ENCODE results near the gene SEC61A2. TPM values are rescaled to one million over a fixed set of nuclear protein-coding genes. Genes with fewer than 3 reads are reported as not detected.
"Not testable (repeated sequence)": the region's sequence is repeated elsewhere in the genome, so short reads cannot be mapped to it uniquely, and the experiment has no call there.

SEC61A2 gene
- total RNA-seq, 8 experiments from 2014 or later: 11.8 to 38.5 (median 27.2) TPM

GRCh38 chr10:12165999-12166775 is 36.7 kb downstream of the SEC61A2 start:
- 60 to 93% (median 74%) methylated on average over 1 to 6 of the region's 6 CpGs; no CpG with 5 or more reads in 3 of the 10 experiments for WGBS, 10 experiments
- peak in 2 of 8 experiments; percentile 51 to 92 for ATAC-seq (replicated peaks in 6 of 8)
- Histone ChIP-seq H3K27ac (no peak overlapping the region), H3K4me1 (replicated peaks in 1 of 2) (no peaks in the 10 kb centered on the region), H3K4me3 (no peak overlapping the region)
- in situ Hi-C loops (cut with MboI; ENCODE audit: low pct_unique_long_range_greater_than_20kb in 2 of 9, low sequenced_read_pairs in 9 of 9, unreplicated experiment in 9 of 9): no loop called here

GRCh38 chr10:12171512-12171911 is 42.0 kb downstream of the SEC61A2 start:
- H3K27ac ChIP-seq; H3K4me1 ChIP-seq (replicated peaks in 1 of 2); in situ Hi-C loops (cut with MboI; ENCODE audit: low pct_unique_long_range_greater_than_20kb in 2 of 9, low sequenced_read_pairs in 9 of 9, unreplicated experiment in 9 of 9); H3K4me3 ChIP-seq; ATAC-seq (replicated peaks in 6 of 8): not testable (repeated sequence)
- WGBS, 10 experiments: 90 to 100% (median 96%) methylated on average over 2 to 5 of the region's 6 CpGs; no CpG with 5 or more reads in 1 of the 10 experiments

- in situ Hi-C loops (cut with MboI; ENCODE audit: low pct_unique_long_range_greater_than_20kb in 2 of 9, low sequenced_read_pairs in 9 of 9, unreplicated experiment in 9 of 9): no loop called here
- H3K4me3 ChIP-seq: no peak overlapping the region
- no peak overlapping the region for H3K27ac ChIP-seq
- no peak for ATAC-seq (replicated peaks in 6 of 8)
- peaks cover 13 to 15% of the 10 kb centered on the region in 2 donors for H3K4me1 ChIP-seq (replicated peaks in 1 of 2)
- WGBS, 10 experiments: 55 to 100% (median 89%) methylated on average over 1 to 8 of the region's 9 CpGs; no CpG with 5 or more reads in 2 of the 10 experiments
Measured at GRCh38 chr10:12177642-12178041, 48.2 kb downstream of the SEC61A2 start.

GRCh38 chr10:12179606-12180170 is 50.2 kb downstream of the SEC61A2 start:
- in situ Hi-C loops (cut with MboI; ENCODE audit: low pct_unique_long_range_greater_than_20kb in 2 of 9, low sequenced_read_pairs in 9 of 9, unreplicated experiment in 9 of 9): no loop called here
- no peak overlapping the region for H3K27ac ChIP-seq
- ATAC-seq (replicated peaks in 6 of 8): no peak
- H3K4me1 ChIP-seq (replicated peaks in 1 of 2): peaks cover 13 to 15% of the 10 kb centered on the region in 2 donors
- WGBS, 10 experiments: 80 to 100% (median 96%) methylated on average over 1 to 4 of the region's 4 CpGs
- H3K4me3 ChIP-seq: no peak overlapping the region

- H3K4me3 ChIP-seq: no peak overlapping the region
- 28 to 100% (median 70%) methylated on average over 1 to 8 of the region's 9 CpGs for WGBS, 10 experiments
- in situ Hi-C loops (cut with MboI; ENCODE audit: low pct_unique_long_range_greater_than_20kb in 2 of 9, low sequenced_read_pairs in 9 of 9, unreplicated experiment in 9 of 9): no loop called here
- no peak overlapping the region for H3K27ac ChIP-seq
- peak in 3 of 8 experiments; percentile 21 to 64 (median 54) for ATAC-seq (replicated peaks in 6 of 8)
- H3K4me1 ChIP-seq (replicated peaks in 1 of 2): peaks cover 13 to 15% of the 10 kb centered on the region in 2 donors
Measured at GRCh38 chr10:12180221-12180974, 50.9 kb downstream of the SEC61A2 start.

GRCh38 chr10:12181065-12181775 is 51.7 kb downstream of the SEC61A2 start:
- Histone ChIP-seq H3K4me1 (replicated peaks in 1 of 2) (peaks cover 13 to 15% of the 10 kb centered on the region in 2 donors), H3K27ac (no peak overlapping the region), H3K4me3 (no peak overlapping the region)
- in situ Hi-C loops (cut with MboI; ENCODE audit: low pct_unique_long_range_greater_than_20kb in 2 of 9, low sequenced_read_pairs in 9 of 9, unreplicated experiment in 9 of 9): no loop called here
- no peak for ATAC-seq (replicated peaks in 6 of 8)
- WGBS, 10 experiments: 71 to 94% (median 88%) methylated on average over 2 to 10 of the region's 13 CpGs; no CpG with 5 or more reads in 1 of the 10 experiments

DNA sequence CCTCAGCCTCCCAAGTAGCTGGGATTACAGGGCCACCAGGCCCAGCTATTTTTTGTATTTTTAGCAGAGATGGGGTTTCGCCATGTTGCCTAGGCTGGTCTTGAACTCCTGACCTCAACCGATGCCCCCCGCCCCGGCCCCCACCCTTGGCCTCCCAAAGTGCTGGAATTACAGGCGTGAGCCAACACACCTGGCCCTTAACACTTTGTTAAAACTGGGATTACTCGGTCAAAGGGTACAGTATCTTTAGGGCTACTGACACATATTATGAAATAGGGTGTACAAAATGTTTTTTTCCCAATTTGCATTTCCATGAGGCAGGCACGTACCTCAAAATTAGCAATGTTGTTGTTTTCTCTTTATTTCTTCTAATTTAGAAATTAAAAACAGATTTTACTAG is 54.7 kb downstream of the SEC61A2 start:
- ATAC-seq (replicated peaks in 6 of 8): no peak
- in situ Hi-C loops (cut with MboI; ENCODE audit: low pct_unique_long_range_greater_than_20kb in 2 of 9, low sequenced_read_pairs in 9 of 9, unreplicated experiment in 9 of 9): no loop called here
- 86 to 100% (median 98%) methylated on average over 1 to 3 of the region's 7 CpGs; no CpG with 5 or more reads in 2 of the 10 experiments for WGBS, 10 experiments

DNA sequence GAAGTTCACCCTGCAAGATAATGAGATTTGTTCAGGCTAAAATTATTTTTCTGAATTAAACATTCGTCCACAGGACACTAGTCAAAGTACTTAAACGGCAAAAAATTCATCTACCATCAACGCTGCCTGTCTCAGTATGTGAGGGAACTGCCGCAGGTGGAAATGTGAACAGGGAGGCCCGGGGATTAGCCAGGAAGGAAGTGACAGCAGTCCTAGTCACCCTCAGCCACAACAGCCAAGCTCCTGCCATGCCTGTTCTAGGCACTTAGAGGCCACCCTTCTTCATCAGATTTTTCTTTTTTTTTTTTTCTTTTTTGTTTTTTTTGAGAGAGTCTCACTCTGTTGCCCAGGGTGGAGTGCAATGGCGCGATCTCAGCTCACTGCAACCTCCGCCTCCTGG is 56.8 kb downstream of the SEC61A2 start:
- Histone ChIP-seq H3K4me1 (replicated peaks in 1 of 2) (no peaks in the 10 kb centered on the region), H3K4me3 (no peak overlapping the region), H3K27ac (no peak overlapping the region)
- no peak for ATAC-seq (replicated peaks in 6 of 8)
- in situ Hi-C loops (cut with MboI; ENCODE audit: low pct_unique_long_range_greater_than_20kb in 2 of 9, low sequenced_read_pairs in 9 of 9, unreplicated experiment in 9 of 9): no loop called here
- WGBS, 10 experiments: 79 to 93% (median 89%) methylated on average over 3 to 7 of the region's 8 CpGs; no CpG with 5 or more reads in 1 of the 10 experiments

More for the DNA sequence above, 54.7 kb downstream of the SEC61A2 start:
- Histone ChIP-seq H3K4me1 (replicated peaks in 1 of 2) (peaks cover 13 to 15% of the 10 kb centered on the region in 2 donors), H3K4me3 (no peak overlapping the region), H3K27ac (no peak overlapping the region)

GRCh38 chr10:12187321-12187905 is 57.9 kb downstream of the SEC61A2 start:
- in situ Hi-C loops (cut with MboI; ENCODE audit: low pct_unique_long_range_greater_than_20kb in 2 of 9, low sequenced_read_pairs in 9 of 9, unreplicated experiment in 9 of 9): no loop called here
- WGBS, 10 experiments: 80 to 100% (median 95%) methylated on average over 2 to 5 of the region's 5 CpGs
- no peak for ATAC-seq (replicated peaks in 6 of 8)

GRCh38 chr10:12188656-12189055 is 59.2 kb downstream of the SEC61A2 start:
- WGBS, 10 experiments: 76 to 94% (median 86%) methylated on average over 3 to 6 of the region's 6 CpGs; no CpG with 5 or more reads in 1 of the 10 experiments
- in situ Hi-C loops (cut with MboI; ENCODE audit: low pct_unique_long_range_greater_than_20kb in 2 of 9, low sequenced_read_pairs in 9 of 9, unreplicated experiment in 9 of 9): no loop called here
- no peak overlapping the region for H3K27ac ChIP-seq
- ATAC-seq (replicated peaks in 6 of 8): no peak
- no peak overlapping the region for H3K4me3 ChIP-seq
- H3K4me1 ChIP-seq (replicated peaks in 1 of 2): no peaks in the 10 kb centered on the region

More at GRCh38 chr10:12187321-12187905, 57.9 kb downstream of the SEC61A2 start:
- Histone ChIP-seq H3K4me3 (no peak overlapping the region), H3K27ac (no peak overlapping the region), H3K4me1 (replicated peaks in 1 of 2) (no peaks in the 10 kb centered on the region)

GRCh38 chr10:12189426-12189825 is 59.9 kb downstream of the SEC61A2 start:
- no peak for ATAC-seq (replicated peaks in 6 of 8)
- WGBS, 10 experiments: 87 to 100% (median 97%) methylated on average over 1 to 10 of the region's 10 CpGs; no CpG with 5 or more reads in 2 of the 10 experiments
- Histone ChIP-seq H3K27ac (no peak overlapping the region), H3K4me3 (no peak overlapping the region), H3K4me1 (replicated peaks in 1 of 2) (peaks cover 5% of the 10 kb centered on the region in 2 donors)
- in situ Hi-C loops (cut with MboI; ENCODE audit: low pct_unique_long_range_greater_than_20kb in 2 of 9, low sequenced_read_pairs in 9 of 9, unreplicated experiment in 9 of 9): no loop called here

- no peak overlapping the region for H3K4me3 ChIP-seq
- ATAC-seq (replicated peaks in 6 of 8): no peak
- in situ Hi-C loops (cut with MboI; ENCODE audit: low pct_unique_long_range_greater_than_20kb in 2 of 9, low sequenced_read_pairs in 9 of 9, unreplicated experiment in 9 of 9): no loop called here
Measured at GRCh38 chr10:12191715-12192114, 62.2 kb downstream of the SEC61A2 start.

More at GRCh38 chr10:12191715-12192114, 62.2 kb downstream of the SEC61A2 start:
- WGBS, 10 experiments: 10 to 97% (median 90%) methylated on average over 2 to 3 of the region's 3 CpGs; no CpG with 5 or more reads in 3 of the 10 experiments
- no peak overlapping the region for H3K27ac ChIP-seq
- peaks cover 5 to 7% of the 10 kb centered on the region in 2 donors for H3K4me1 ChIP-seq (replicated peaks in 1 of 2)
